ENCODE data around the gene KIF1C.
"Not testable (repeated sequence)": the region's sequence is repeated elsewhere in the genome, so short reads cannot be mapped to it uniquely, and the experiment has no call there.

KIF1C gene

DNA sequence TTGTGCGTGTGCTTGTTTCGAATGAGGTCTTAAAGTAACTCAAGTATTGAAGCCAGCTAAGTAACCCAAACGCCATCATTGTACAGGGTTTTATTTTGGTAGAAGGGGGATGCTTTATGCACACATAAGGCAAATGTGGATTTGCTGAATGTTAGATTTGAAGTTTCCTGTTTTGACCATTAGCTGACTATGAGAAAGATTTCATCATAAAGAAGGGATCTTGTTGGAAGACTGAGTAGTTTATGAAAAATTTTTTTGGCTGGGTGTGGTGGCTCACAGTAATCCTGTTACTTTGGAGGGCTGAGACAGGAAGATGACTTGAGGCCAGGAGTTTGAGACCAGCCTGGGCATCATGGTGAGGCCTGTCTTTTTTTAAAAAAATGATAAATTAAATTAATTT is 70.5 kb downstream of the KIF1C start:
- no peaks in the 10 kb centered on the region for H3K27me3 ChIP-seq (ENCODE audit: control insufficient read depth in 2 of 2, insufficient read depth in 2 of 2, low read length in 2 of 2)
- H3K9me3 ChIP-seq (ENCODE audit: control insufficient read depth in 2 of 2, low read length in 2 of 2): no peaks in the 10 kb centered on the region
- no peak overlapping the region for H3K4me3 ChIP-seq (ENCODE audit: low read length in 2 of 2)
- no peaks in the 10 kb centered on the region for H3K36me3 ChIP-seq (ENCODE audit: control insufficient read depth in 2 of 2, insufficient read depth in 2 of 2, low read length in 2 of 2)
- H3K27ac ChIP-seq (ENCODE audit: low read depth in 2 of 2, low read length in 2 of 2): no peak overlapping the region
- H3K4me1 ChIP-seq (ENCODE audit: control insufficient read depth in 2 of 2, insufficient read depth in 2 of 2, low read length in 2 of 2): no peaks in the 10 kb centered on the region
- no peak overlapping the region for H3K9ac ChIP-seq (ENCODE audit: low read depth in 1 of 2, low read length in 2 of 2)

GRCh38 chr17:5069724-5070123 is 72.0 kb downstream of the KIF1C start:
- Histone ChIP-seq H3K27ac (ENCODE audit: low read depth in 2 of 2, low read length in 2 of 2) (no peak overlapping the region), H3K9me3 (ENCODE audit: control insufficient read depth in 2 of 2, low read length in 2 of 2) (no peaks in the 10 kb centered on the region), H3K4me1 (ENCODE audit: control insufficient read depth in 2 of 2, insufficient read depth in 2 of 2, low read length in 2 of 2) (no peaks in the 10 kb centered on the region)

GRCh38 chr17:5075472-5075871 is 77.7 kb downstream of the KIF1C start:
- peaks cover 8 to 12% of the 10 kb centered on the region in 2 donors for H3K4me1 ChIP-seq (ENCODE audit: control insufficient read depth in 2 of 2, insufficient read depth in 2 of 2, low read length in 2 of 2)
- not testable (repeated sequence) for H3K4me3 ChIP-seq (ENCODE audit: low read length in 2 of 2); H3K9ac ChIP-seq (ENCODE audit: low read depth in 1 of 2, low read length in 2 of 2); H3K36me3 ChIP-seq (ENCODE audit: control insufficient read depth in 2 of 2, insufficient read depth in 2 of 2, low read length in 2 of 2); H3K27ac ChIP-seq (ENCODE audit: low read depth in 2 of 2, low read length in 2 of 2); H3K27me3 ChIP-seq (ENCODE audit: control insufficient read depth in 2 of 2, insufficient read depth in 2 of 2, low read length in 2 of 2); H3K9me3 ChIP-seq (ENCODE audit: control insufficient read depth in 2 of 2, low read length in 2 of 2)

More at GRCh38 chr17:5069724-5070123, 72.0 kb downstream of the KIF1C start:
- no peaks in the 10 kb centered on the region for H3K36me3 ChIP-seq (ENCODE audit: control insufficient read depth in 2 of 2, insufficient read depth in 2 of 2, low read length in 2 of 2)
- no peak overlapping the region for H3K4me3 ChIP-seq (ENCODE audit: low read length in 2 of 2)
- H3K9ac ChIP-seq (ENCODE audit: low read depth in 1 of 2, low read length in 2 of 2): no peak overlapping the region
- no peaks in the 10 kb centered on the region for H3K27me3 ChIP-seq (ENCODE audit: control insufficient read depth in 2 of 2, insufficient read depth in 2 of 2, low read length in 2 of 2)

- Histone ChIP-seq H3K4me3 (ENCODE audit: low read length in 2 of 2) (peak overlapping the region; percentile 91 to 97), H3K27ac (ENCODE audit: low read depth in 2 of 2, low read length in 2 of 2) (peak overlapping the region in 1 of 2 donors; percentile 90), H3K4me1 (ENCODE audit: control insufficient read depth in 2 of 2, insufficient read depth in 2 of 2, low read length in 2 of 2) (peaks cover 8 to 12% of the 10 kb centered on the region in 2 donors)
- H3K27me3 ChIP-seq (ENCODE audit: control insufficient read depth in 2 of 2, insufficient read depth in 2 of 2, low read length in 2 of 2); H3K36me3 ChIP-seq (ENCODE audit: control insufficient read depth in 2 of 2, insufficient read depth in 2 of 2, low read length in 2 of 2); H3K9me3 ChIP-seq (ENCODE audit: control insufficient read depth in 2 of 2, low read length in 2 of 2); H3K9ac ChIP-seq (ENCODE audit: low read depth in 1 of 2, low read length in 2 of 2): not testable (repeated sequence)
Measured at GRCh38 chr17:5077275-5077674, 79.5 kb downstream of the KIF1C start.

GRCh38 chr17:5077781-5078105 is 80.0 kb downstream of the KIF1C start:
- peaks cover 1 to 2% of the 10 kb centered on the region in 2 donors for H3K9me3 ChIP-seq (ENCODE audit: control insufficient read depth in 2 of 2, low read length in 2 of 2)
- H3K4me1 ChIP-seq (ENCODE audit: control insufficient read depth in 2 of 2, insufficient read depth in 2 of 2, low read length in 2 of 2): peaks cover 8 to 12% of the 10 kb centered on the region in 2 donors
- H3K27ac ChIP-seq (ENCODE audit: low read depth in 2 of 2, low read length in 2 of 2): peak overlapping the region; percentile 88 to 90
- H3K4me3 ChIP-seq (ENCODE audit: low read length in 2 of 2): peak overlapping the region; percentile 91 to 97
- H3K27me3 ChIP-seq (ENCODE audit: control insufficient read depth in 2 of 2, insufficient read depth in 2 of 2, low read length in 2 of 2): no peaks in the 10 kb centered on the region
- peak overlapping the region; percentile 77 to 89 for H3K9ac ChIP-seq (ENCODE audit: low read depth in 1 of 2, low read length in 2 of 2)
- peaks cover 0 to 9% of the 10 kb centered on the region in 2 donors for H3K36me3 ChIP-seq (ENCODE audit: control insufficient read depth in 2 of 2, insufficient read depth in 2 of 2, low read length in 2 of 2)
